NCI-H748 (cell line): ENCODE measurements around the gene MAFG.
A peak's percentile ranks its signal among the peaks of the same experiment; 100 is the strongest.
"Not testable (repeated sequence)": the region's sequence is repeated elsewhere in the genome, so short reads cannot be mapped to it uniquely, and the experiment has no call there.

ENCODE experiments used
- DNase-seq: peaks from one replicate; lab custom pipeline; 2025; ENCODE audit not compliant: unreplicated experiment; lab: John Stamatoyannopoulos, UW

MAFG gene

GRCh38 chr17:81958633-81959342 is 31.3 kb upstream of the MAFG start:
- DNase-seq, result no peak

DNA sequence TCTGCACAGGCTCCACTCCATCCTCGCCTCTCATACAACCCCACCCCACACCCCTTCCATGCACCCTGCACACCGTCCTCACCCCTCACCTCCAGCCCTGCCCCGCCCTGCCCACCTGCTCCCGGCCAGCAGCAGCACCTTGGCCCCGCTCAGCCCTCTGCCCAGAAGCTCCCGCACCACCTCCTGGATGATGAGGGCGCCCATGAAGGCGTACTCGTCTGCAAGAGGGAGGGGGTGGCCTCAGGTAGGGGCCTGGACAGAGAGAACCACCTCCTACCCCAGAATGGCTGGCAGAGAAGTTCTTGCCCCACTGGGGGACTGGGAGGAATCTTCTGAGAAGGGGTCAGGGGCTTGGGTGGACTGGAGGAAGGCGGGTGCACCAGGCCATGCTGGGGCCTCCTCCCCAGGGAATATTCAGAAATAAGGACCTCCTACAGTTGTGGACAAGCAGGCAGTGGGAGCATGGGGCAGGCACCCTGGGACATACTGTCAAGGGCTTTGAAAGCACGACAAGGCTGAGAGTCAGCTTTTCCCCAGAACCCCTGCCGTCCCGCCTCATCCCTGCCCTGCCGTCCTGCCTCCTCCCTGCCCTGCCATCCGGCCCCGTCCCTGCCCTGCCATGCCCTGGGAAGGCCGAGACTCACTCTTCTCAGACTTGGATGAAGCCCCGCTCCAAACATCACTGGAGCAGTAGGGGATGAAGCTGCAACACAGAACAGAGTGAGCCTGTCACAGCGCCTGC is 30.3 kb upstream of the MAFG start:
- no peak for DNase-seq

GRCh38 chr17:81956607-81957589 is 29.4 kb upstream of the MAFG start:
- DNase-seq, result no peak

DNA sequence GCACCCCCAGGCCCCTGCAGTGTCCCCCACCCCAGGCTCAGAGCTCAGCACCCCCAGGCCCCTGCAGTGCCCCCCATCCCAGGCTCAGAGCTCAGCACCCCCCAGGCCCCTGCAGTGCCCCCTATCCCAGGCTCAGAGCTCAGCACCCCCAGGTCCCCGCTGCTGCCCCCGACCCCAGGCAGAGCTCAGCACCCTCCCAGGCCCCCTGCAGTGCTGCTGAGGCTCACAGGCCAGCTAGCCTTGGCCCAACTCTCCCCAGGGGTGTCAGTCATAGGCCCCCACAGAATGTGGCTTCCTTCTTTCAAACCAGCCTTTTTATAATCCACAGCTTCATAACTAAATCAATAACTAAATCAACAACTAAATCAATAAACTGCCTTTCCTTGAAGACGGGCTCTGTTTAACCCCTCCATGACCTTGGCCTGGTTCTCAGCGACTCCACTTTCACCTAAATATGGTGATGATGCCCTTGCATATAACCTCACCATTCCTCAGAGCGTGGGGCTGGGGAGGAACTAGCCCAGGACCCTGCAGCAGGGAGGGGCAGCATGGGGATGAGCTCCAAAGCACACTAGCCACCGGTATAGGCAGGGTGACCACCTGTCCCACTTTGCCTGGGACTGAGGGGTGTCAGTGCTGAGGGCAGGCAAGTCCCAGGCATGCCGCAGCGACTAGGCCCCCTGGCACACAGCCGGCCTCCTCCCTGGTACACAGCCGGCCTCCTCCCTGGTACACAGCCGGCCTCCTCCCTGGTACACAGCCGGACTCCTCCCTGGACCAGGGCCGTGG is 28.4 kb upstream of the MAFG start:
- DNase-seq, result no peak

- DNase-seq, result no peak
Observed at GRCh38 chr17:81955058-81955681, 27.6 kb upstream of the MAFG start.

- DNase-seq, result no peak
Observed at GRCh38 chr17:81954131-81955057, 26.9 kb upstream of the MAFG start.

- DNase-seq, result not testable (repeated sequence)
Observed at GRCh38 chr17:81953443-81953842, 25.9 kb upstream of the MAFG start.

DNA sequence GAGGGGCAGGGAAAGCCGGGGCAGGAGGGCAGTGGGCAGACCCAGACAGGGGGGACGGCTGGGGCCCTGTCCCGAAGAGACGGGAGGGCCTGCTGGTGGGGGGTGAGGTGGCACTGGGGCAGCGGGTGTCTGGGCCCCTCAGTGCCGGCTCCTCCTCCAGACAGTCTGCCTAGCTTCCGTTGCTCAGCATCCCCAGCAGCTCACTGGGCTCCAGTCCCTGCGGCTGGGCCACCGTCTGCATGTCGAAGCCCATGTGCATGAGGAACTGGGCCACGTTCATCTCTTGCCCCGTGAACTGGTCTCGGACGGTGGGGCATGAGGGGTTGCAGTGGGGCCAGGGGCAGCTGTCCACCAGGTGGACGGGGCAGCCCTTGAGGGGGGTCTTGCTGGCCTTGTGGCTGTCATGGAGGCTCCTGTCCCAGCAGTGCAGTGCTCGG is 25.3 kb upstream of the MAFG start:
- DNase-seq, result no peak

- no peak for DNase-seq
Observed at GRCh38 chr17:81951785-81952684, 24.5 kb upstream of the MAFG start.

DNA sequence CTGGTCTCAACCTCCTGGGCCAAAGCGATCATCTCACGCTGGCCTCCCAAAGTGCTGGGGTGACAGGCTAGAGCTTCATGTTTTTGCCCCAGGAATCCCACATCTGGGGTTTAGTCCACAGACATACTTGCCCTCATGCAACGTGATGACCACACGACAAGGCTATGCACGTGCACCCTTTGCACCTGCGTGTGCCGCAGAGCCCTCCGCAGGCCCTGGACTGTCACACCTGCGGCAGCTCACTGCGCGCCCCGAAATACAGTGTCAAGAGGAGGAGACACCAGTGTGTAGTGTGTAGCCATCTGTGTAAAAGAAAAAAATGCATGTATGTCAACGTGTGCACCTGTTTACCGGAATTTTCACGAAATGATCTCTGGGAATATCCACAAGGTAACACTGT is 23.0 kb upstream of the MAFG start:
- DNase-seq, result no peak

DNA sequence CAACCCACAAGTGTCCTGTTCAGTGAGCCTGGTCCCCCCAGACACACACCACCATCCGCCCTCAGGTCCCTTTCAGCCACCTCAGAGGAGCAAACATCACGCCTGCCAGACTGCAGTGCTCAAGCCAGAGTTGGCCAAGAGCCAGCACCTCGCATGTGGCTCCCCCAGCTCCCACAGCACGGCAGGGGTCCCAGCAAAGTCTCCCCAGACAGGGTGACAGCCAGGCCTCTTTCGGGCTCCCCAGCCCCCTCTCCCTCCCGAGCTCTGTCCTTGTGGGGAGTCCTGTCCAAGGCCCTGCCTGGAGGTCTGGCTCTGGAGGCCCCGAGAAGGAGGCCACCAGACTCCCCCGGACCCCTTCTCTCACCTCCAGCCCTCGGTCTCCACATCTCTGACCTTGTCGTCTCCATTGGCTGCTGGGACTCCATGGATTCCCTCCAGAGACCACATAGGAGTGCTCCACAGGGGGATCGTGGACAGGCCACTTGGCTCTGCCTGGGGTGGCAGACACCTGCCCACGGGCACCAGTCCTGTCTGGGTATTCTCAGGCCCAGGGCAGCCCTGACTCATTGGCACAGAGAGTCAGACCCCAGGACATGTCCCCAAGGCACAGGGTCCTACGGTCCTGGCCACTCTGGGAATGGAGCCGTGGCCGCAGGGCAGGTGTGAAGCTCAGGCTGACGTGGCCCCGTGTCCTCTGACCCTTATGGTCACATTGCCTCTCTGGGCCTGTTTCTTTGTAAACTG is 21.3 kb upstream of the MAFG start:
- no peak for DNase-seq

DNA sequence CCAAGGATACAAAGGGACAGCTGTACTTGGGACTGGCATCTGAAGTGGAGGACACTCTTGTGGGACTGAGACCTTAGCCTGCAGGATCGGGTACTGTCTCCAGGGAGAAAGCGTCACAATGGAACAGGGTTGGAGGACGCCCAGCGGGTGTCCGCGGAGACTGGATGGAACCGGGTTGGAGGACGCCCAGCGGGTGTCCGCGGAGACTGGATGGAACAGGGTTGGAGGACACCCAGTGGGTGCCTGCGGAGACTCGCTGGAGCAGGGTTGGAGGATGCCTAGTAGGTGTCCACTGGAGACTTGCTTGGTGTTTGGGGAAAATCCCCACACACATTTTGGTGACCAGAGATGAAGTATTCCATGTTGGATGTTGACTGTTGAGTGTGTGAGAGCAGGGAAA is 19.7 kb upstream of the MAFG start, which contains the start of gene MYADML2:
Gene MYADML2, minus strand, starts transcription at position 45 of the 400 bp plus-strand sequence. CDS start 5,492 bp downstream, outside the sequence.
- DNase-seq, result no peak

GRCh38 chr17:81944858-81945257 is 17.3 kb upstream of the MAFG start:
- DNase-seq, result no peak

DNA sequence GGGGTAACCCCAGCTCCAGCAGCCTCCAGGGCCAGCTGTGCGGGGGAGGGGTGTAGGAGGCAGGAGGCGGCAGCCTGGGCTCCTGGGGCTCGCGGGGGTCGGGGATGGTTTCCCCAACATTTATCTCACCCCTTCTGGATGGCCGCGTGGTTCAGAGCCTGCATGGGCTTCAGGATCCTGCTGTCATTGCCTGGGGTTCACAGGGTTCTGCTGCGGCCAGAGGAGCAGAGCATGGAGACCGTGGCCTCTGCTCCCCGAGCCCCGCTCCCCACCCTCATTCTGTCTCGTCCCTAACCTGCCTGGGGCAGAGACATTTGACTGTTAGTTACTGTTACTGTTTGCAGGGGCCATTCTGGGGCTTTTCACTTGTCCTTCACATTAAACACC is 14.6 kb upstream of the MAFG start:
- DNase-seq, result no peak

DNA sequence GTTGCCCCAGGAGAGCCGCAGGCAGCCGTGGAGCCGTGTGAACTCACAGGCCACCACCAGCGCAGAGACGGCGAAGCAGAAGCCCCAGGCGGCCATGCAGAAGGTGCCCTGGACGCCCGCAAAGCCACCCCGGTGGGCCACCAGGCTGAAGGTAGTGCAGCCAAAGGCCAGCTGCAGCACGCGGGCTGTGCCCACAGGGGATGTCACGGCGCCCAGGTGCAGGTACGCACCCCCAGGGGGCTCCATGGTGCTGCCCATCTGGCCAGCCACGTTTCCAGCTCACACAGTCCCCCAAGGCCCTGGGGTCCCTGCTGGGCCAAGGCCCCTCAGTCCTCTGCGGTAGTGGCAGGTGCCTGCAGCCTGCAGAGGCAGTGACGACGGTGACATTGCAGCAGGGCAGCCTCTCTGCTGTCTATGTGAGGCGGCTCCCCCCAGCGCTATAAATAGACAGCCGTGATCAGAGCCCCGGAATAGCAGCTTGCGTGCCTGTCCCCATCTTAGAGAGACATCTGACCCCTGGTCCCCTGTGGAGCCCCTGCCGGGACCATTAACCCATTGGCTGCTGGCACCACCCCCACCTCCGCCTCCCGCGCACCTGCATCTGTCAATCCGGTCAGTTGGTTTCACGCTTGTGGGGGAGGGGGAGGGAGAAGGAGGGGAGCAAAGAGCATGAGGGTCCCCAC is 14.1 kb upstream of the MAFG start:
- peak; percentile 22 for DNase-seq
